ENCODE data around the gene PSPH.
"Not testable (repeated sequence)": the region's sequence is repeated elsewhere in the genome, so short reads cannot be mapped to it uniquely, and the experiment has no call there.

Gene PSPH

GRCh38 chr7:56051339-56052191 lies at the start of gene PSPH, which contains the start of gene CCT6A:
Gene PSPH, minus strand, starts transcription at chr7:56051444. Its CDS starts 30,232 bp downstream, at chr7:56021212.
Gene CCT6A, plus strand, starts transcription at chr7:56051765. Its CDS starts 84 bp downstream, at chr7:56051849.
- peak; percentile 89 for DNase-seq

GRCh38 chr7:56099653-56100052 lies 48.4 kb upstream of the PSPH start:
- DNase-seq = no peak

GRCh38 chr7:56098187-56099008 lies 47.2 kb upstream of the PSPH start:
- not testable (repeated sequence) for DNase-seq

GRCh38 chr7:56097700-56098099 lies 46.5 kb upstream of the PSPH start:
- DNase-seq = no peak

- DNase-seq = peak; percentile 55
Measured at GRCh38 chr7:56092789-56093531, 41.7 kb upstream of the PSPH start, which contains the start of gene PHKG1. Gene PHKG1, minus strand, starts transcription at chr7:56092952. Its CDS starts 4,011 bp downstream, at chr7:56088941.

- DNase-seq = not testable (repeated sequence)
Measured at GRCh38 chr7:56092388-56092787, 41.1 kb upstream of the PSPH start.

- DNase-seq = no peak
Measured at GRCh38 chr7:56091591-56091990, 40.3 kb upstream of the PSPH start.

GRCh38 chr7:56087445-56087844 lies 36.2 kb upstream of the PSPH start:
- DNase-seq = no peak

- DNase-seq = no peak
Measured at GRCh38 chr7:56086761-56087160, 35.5 kb upstream of the PSPH start.

GRCh38 chr7:56083150-56083785 lies 32.0 kb upstream of the PSPH start:
- DNase-seq = peak; percentile 20

- DNase-seq = no peak
Measured at GRCh38 chr7:56081626-56082340, 30.5 kb upstream of the PSPH start.

GRCh38 chr7:56080726-56081435 lies 29.6 kb upstream of the PSPH start:
- DNase-seq = not testable (repeated sequence)

- DNase-seq = peak; percentile 95
Measured at GRCh38 chr7:56079450-56080185, 28.4 kb upstream of the PSPH start.

- no peak for DNase-seq
Measured at GRCh38 chr7:56078196-56078595, 27.0 kb upstream of the PSPH start.

GRCh38 chr7:56077681-56078080 lies 26.4 kb upstream of the PSPH start:
- no peak for DNase-seq

GRCh38 chr7:56074371-56074791 lies 23.1 kb upstream of the PSPH start:
- DNase-seq = peak; percentile 57

GRCh38 chr7:56066376-56066775 lies 15.1 kb upstream of the PSPH start:
- DNase-seq = not testable (repeated sequence)

GRCh38 chr7:56063882-56064625 lies 12.8 kb upstream of the PSPH start, which contains the start of gene SUMF2:
Gene SUMF2, plus strand, starts transcription at chr7:56064286. Its CDS starts 26 bp downstream, at chr7:56064312.
- DNase-seq = peak; percentile 50

GRCh38 chr7:56063500-56063881 lies 12.2 kb upstream of the PSPH start:
- DNase-seq = no peak

Measured in NCI-H2029 treated with DMSO at 0.1 percent for 48 hours (cell line).